CD1c-positive myeloid dendritic cell (primary cell): Measurements from ENCODE around the gene ANO1.
"Not testable (repeated sequence)": the region's sequence is repeated elsewhere in the genome, so short reads cannot be mapped to it uniquely, and the experiment has no call there.

ENCODE experiments used
- DNase-seq: peaks from one replicate; pipeline ENCODE4 v3.0.0-alpha.2; 2016; ENCODE audit errors: extremely low spot score

ANO1 gene

GRCh38 chr11:70189622-70190021 lies 111.5 kb downstream of the ANO1 start:
- DNase-seq = no peak

- DNase-seq = peak; percentile 52
These were observed 113.5 kb downstream of the ANO1 start for GRCh38 chr11:70191495-70192140.

GRCh38 chr11:70192666-70193410 lies 114.7 kb downstream of the ANO1 start:
- no peak for DNase-seq

GRCh38 chr11:70193411-70194292 lies 115.5 kb downstream of the ANO1 start:
- no peak for DNase-seq

- no peak for DNase-seq
These were observed 117.0 kb downstream of the ANO1 start for GRCh38 chr11:70194792-70195791.

GRCh38 chr11:70200212-70200844 lies 122.2 kb downstream of the ANO1 start:
- DNase-seq = no peak

- DNase-seq = not testable (repeated sequence)
These were observed 122.9 kb downstream of the ANO1 start for GRCh38 chr11:70201047-70201446.

GRCh38 chr11:70201882-70202861 lies 124.1 kb downstream of the ANO1 start:
- no peak for DNase-seq

- peak; percentile 98 for DNase-seq
These were observed 125.0 kb downstream of the ANO1 start, which contains the start of gene FADD for GRCh38 chr11:70202920-70203750. Gene FADD, plus strand, starts transcription at chr11:70203296. Its CDS starts 164 bp downstream, at chr11:70203460.

GRCh38 chr11:70203751-70204465 lies 125.8 kb downstream of the ANO1 start:
- DNase-seq = peak; percentile 82

GRCh38 chr11:70204466-70204799 lies 126.3 kb downstream of the ANO1 start:
- DNase-seq = no peak

GRCh38 chr11:70205049-70205725 lies 127.1 kb downstream of the ANO1 start:
- DNase-seq = no peak

GRCh38 chr11:70205766-70206165 lies 127.6 kb downstream of the ANO1 start:
- no peak for DNase-seq

GRCh38 chr11:70206226-70206981 lies 128.3 kb downstream of the ANO1 start:
- DNase-seq = no peak

GRCh38 chr11:70206982-70207376 lies 128.9 kb downstream of the ANO1 start:
- DNase-seq = no peak

GRCh38 chr11:70207531-70208131 lies 129.5 kb downstream of the ANO1 start:
- no peak for DNase-seq
